Superior temporal gyrus (tissue), 1 donor: ENCODE measurements around the gene ULK1.

ENCODE experiments used
- DNase-seq: peaks from one replicate; pipeline ENCODE4 v3.0.0-alpha.2; 2016; ENCODE audit errors: extremely low spot score

Gene ULK1

DNA sequence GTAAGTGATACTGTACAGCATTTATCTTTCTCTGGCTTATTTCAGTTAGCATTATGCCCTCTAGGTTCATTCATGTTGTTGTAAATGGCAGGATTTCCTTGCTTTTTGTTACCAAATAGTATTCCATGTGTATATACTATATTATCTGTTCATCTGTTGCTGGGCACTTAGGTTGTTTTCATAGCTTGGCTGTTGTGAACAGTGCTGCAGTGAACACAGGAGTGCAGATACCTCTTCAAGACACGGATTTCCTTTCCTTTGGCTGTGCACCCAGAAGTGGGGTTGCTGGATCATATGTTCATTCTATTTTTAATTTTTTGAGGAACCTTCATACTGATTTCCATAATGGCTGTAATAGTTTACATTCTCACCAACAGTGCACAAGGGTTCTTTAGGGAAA is 76.8 kb downstream of the ULK1 start:
- no peak for DNase-seq
